ENCODE measurements around the gene USPL1.

Gene USPL1

GRCh38 chr13:30617315-30618185 lies at the start of gene USPL1:
Gene USPL1 (plus strand): TSS chr13:30617920. CDS start chr13:30621141, 3,221 bp downstream.
- peak; percentile 99 for DNase-seq

GRCh38 chr13:30569901-30570576 lies 47.7 kb upstream of the USPL1 start:
- DNase-seq: peak; percentile 98

GRCh38 chr13:30570691-30571090 lies 47.0 kb upstream of the USPL1 start:
- peak; percentile 77 for DNase-seq

- peak; percentile 74 for DNase-seq
These were observed 44.9 kb upstream of the USPL1 start for GRCh38 chr13:30572859-30573275.

GRCh38 chr13:30576528-30576927 lies 41.2 kb upstream of the USPL1 start:
- peak; percentile 14 for DNase-seq

- peak; percentile 87 for DNase-seq
These were observed 40.3 kb upstream of the USPL1 start for GRCh38 chr13:30577401-30577852.

GRCh38 chr13:30580852-30581502 lies 36.7 kb upstream of the USPL1 start:
- DNase-seq: no peak

GRCh38 chr13:30581582-30581981 lies 36.1 kb upstream of the USPL1 start:
- DNase-seq: peak; percentile 49

- no peak for DNase-seq
These were observed 33.5 kb upstream of the USPL1 start for GRCh38 chr13:30584051-30584731.

- no peak for DNase-seq
These were observed 31.9 kb upstream of the USPL1 start for GRCh38 chr13:30585748-30586262.

- no peak for DNase-seq
These were observed 30.5 kb upstream of the USPL1 start for GRCh38 chr13:30587231-30587630.

- no peak for DNase-seq
These were observed 30.0 kb upstream of the USPL1 start for GRCh38 chr13:30587739-30588138.

GRCh38 chr13:30593001-30593400 lies 24.7 kb upstream of the USPL1 start:
- no peak for DNase-seq

- peak; percentile 72 for DNase-seq
These were observed 17.2 kb upstream of the USPL1 start for GRCh38 chr13:30600496-30600895.

GRCh38 chr13:30601836-30602235 lies 15.9 kb upstream of the USPL1 start:
- no peak for DNase-seq

- DNase-seq: no peak
These were observed 12.7 kb upstream of the USPL1 start for GRCh38 chr13:30605052-30605451.

GRCh38 chr13:30607186-30607585 lies 10.5 kb upstream of the USPL1 start:
- peak; percentile 77 for DNase-seq

GRCh38 chr13:30607908-30608307 lies 9.8 kb upstream of the USPL1 start:
- no peak for DNase-seq

- no peak for DNase-seq
These were observed 9.4 kb upstream of the USPL1 start for GRCh38 chr13:30608364-30608763.

- DNase-seq: no peak
These were observed 7.4 kb upstream of the USPL1 start for GRCh38 chr13:30610311-30610710.

GRCh38 chr13:30615481-30615865 lies 2.2 kb upstream of the USPL1 start:
- DNase-seq: peak; percentile 10

GRCh38 chr13:30615866-30616541 lies 1.7 kb upstream of the USPL1 start:
- peak; percentile 65 for DNase-seq

Data from inflammatory macrophage treated with lipopolysaccharide for 4 hours (primary cell).